GM18951 (cell line): Measurements from ENCODE around the gene TRPC1.

Source experiments
- POLR2A ChIP-seq: IDR thresholded peaks from 4 replicates; pipeline ENCODE4 v1.6.1; 2011; ENCODE audit warnings: mild to moderate bottlenecking; ENCODE audit not compliant: insufficient read length, insufficient read depth; ENCODE audit errors: extremely low read depth
- in situ Hi-C: fragments of 300-500 bp; cut with MboI; formaldehyde crosslinking; loops from one replicate; pipeline ENCODE4 v1.12.0; 2022; ENCODE audit warnings: low sequenced_read_pairs, mixed read lengths, inconsistent platforms; ENCODE audit not compliant: unreplicated experiment

The TRPC1 gene

DNA sequence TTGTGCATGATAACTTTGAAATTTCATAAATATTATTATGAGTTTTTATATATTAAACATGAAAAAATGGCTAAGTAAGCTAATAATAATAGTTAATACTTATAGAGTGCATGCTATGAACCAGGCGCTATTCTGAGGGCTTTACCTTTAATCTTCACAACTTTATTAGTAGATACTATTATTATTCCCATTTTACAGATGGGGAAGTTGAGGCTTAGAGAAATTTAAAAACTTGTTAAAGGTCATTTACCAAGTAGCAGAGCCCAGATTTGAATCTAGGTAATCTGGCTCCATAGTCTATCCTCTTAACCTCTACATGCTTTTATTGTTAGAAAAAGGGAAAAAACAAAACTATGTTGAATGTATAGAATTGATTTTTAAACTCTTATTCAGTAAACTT lies 60.4 kb downstream of the TRPC1 start:
- in situ Hi-C loops: no loop called here

DNA sequence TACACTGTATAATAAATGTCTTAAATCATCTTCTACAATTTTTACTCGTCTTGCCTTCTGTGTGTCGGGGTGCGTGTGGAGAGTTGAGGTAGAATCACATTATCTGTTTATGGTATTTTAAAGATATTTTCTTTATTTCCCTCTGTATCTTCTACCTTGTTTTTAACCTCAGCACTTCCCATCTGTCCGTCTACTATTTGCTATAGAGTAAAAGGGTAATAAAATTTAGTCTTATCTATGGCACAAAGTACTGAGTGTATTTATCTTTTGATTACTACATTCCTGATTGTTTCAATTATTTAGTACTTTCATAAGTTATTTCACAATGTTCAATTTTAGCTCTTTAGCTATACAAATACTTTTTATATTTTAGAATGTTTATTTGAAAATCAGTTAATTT lies 62.2 kb downstream of the TRPC1 start:
- in situ Hi-C loops: no loop called here
- TF ChIP-seq POLR2A: no peak

More for the DNA sequence above, 60.4 kb downstream of the TRPC1 start:
- no peak for TF ChIP-seq POLR2A

DNA sequence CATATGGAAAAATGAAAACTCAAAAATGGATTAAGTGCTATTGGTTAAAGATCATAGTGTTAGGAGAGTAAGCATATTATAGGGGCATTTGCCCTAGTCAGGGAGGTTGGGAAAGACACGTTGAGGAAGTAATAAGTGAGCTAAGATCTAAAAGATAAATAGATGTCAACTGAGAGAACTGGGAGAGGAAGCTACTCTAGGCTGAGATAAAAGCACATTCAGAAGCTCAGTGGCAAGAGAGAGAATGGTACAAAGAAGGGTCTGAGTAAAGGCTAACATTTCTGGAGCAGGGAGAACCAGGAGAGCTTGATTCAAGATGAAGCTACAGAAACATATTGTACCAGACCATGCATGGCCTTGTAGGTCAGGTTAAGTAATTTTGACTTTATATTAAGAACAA lies 63.9 kb downstream of the TRPC1 start:
- in situ Hi-C loops: no loop called here
- no peak for TF ChIP-seq POLR2A

DNA sequence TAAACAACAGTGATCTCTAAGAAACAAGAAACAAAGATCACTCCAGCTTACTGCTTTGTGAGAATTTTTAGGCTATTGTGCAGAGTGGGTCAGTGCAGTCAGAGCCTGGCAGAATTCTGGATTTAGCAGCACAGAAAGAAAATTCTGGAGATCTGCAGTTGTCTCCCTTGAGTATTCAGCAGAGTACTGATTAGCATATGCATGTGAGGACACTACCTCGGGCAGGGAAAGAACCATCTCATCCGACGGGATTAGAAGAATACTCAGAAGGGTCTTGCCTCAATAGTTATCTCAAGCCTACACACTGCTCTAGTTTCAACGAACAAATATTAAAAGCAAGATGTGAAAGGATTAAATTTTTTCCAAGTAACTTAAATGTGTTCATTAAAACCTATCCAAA lies 70.7 kb downstream of the TRPC1 start:
- in situ Hi-C loops: no loop called here
- TF ChIP-seq POLR2A: no peak

DNA sequence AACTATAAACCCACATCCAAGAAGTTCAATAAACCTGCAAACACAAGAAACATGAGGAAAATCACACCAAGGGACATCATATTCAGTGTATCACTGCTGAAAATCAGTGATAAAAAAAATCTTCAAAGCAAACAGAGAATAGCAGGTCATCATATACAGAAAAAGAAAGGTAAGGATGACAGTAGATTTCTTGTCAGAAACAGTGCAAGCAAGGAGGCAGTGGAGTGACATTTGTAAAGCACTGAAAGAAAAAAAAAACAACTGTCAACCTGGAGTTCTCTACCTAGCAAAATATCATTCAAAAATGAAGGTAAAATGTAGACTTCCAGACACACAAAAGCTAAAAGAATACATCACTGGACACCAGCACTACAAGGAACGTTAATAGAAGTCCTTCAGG lies 71.5 kb downstream of the TRPC1 start:
- TF ChIP-seq POLR2A: no peak
- in situ Hi-C loops: no loop called here

DNA sequence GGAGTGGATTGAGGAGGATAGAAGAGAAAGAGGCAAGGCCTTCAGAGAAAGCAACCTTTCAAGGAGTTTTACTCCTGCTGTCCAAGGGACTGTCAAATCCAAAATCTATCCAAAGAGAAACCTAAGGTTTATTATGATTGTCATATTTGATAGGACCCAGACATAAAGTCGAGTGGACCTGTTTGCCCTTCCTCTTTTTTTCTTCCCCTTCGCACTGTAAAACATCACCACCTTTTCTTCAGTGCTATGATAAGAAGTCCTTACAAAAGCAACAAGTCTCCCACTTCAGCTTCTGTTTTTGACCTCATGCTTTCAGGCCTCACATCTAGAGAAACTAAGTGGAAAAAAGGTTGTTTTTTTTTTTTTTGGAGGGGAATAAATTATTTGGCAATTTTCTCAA lies 73.0 kb downstream of the TRPC1 start:
- no peak for TF ChIP-seq POLR2A
- in situ Hi-C loops: no loop called here

DNA sequence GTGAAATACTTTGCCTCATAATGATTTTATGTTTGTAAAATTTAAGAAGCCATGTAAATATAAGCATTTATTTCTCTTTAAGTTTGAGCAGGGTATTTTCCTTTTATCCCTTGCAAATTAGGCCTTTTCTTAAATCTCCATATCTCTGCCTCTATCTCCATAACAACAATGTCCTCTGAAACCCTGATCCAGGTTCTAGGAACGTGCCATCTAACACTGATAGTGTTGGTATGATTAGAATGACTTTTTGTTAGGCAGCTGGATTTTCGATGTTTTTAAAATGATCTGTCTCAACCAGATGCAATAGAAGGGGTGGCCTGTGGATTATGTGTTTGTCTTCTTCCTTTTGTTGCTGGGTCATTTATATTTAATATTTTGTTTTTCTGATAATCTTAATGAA lies 77.9 kb downstream of the TRPC1 start:
- in situ Hi-C loops: no loop called here
- TF ChIP-seq POLR2A: no peak

DNA sequence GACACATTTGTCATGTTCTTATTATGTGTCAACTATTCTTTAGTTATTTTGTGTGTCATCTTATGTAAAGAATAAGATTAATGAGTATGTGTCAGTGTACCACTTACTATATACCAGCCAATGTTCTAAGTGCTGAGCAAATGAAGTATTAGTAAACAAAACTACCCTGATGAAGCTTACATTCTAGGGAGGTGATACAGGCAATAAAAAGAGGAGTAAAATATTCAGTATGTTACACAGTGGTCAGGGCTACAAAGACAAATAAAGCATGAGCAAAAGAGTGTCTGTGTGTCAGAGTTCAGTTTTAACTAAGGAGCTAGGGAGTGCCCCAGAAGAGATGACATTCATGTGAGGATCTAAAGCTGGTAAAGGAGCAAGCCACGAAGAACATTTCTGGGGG lies 79.1 kb downstream of the TRPC1 start:
- in situ Hi-C loops: no loop called here
- TF ChIP-seq POLR2A: no peak

DNA sequence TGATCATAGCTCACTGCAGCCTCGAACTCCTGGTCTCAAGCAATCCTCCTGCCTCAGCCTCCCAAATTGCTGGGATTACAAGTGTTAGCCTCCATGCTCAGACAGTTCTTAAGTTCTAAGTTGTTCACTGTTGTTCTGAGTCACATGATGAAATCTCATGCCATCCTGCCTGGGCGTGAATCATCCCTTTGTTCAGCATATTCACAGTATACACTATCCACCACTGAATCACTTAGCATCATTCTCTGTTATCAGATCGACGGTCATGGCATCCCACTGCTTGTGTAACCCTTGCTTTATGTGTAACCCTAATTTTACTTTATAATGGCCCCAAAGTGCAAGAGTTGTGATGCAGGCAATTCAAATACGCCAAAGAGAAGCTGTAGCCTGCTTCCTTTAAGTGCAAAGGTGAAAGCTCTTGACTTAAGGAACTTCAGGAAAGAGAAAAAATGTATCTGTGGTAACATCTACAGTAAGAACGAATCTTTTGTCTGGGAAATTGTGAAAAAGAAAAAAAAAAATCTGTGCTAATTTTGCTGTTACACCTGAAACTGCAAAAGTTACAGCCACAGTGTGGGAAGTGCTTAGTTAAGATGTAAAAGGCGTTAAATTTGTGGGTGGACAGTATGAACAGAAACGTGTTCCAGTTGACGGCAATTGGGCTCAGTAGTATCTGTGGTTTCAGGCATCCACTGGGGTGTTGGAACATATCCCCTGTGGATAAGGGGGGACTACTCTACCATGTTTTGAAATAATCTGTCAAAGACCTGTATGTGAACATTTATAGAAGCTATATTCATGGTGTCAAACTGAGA lies 84.5 kb downstream of the TRPC1 start:
- in situ Hi-C loops: no loop called here
- no peak for TF ChIP-seq POLR2A

DNA sequence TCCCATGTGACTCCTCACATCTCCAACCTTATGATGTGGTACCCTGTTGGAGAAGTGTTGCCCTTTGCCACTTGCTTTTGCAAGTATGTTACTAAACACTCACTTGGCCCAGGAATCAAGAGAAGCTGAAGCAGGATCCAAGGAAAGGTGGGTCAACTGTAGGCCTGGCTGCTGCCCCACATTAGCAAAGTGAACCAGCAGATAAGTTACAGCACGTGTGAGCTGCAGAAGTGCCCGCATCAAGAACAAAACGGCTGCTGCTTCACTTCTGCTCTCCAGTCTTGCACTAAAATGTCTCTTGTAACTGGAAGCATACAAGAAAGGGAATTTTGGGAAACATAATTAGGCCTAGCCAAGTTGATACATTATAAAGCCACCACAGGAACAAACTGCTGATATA lies 85.4 kb downstream of the TRPC1 start:
- no peak for TF ChIP-seq POLR2A
- in situ Hi-C loops: no loop called here

DNA sequence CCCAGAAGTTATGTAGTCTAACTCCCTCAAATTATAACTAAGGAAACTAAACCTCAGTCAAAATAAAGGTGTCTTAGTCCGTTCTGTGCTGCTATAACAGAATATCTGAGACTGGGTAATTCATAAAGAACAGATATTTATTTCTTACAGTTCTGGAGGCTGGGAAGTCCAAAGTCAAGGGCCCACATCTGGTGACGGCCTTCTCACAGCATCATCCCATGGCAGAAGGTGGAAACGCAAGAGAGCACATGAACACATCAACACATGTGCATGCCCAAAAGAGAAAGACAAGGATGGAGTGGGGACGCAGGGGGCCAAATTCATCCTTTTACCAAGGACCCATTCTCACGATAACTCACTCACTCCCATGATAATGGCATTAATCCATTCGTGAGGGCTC lies 92.0 kb downstream of the TRPC1 start:
- no peak for TF ChIP-seq POLR2A
- in situ Hi-C loops: no loop called here

DNA sequence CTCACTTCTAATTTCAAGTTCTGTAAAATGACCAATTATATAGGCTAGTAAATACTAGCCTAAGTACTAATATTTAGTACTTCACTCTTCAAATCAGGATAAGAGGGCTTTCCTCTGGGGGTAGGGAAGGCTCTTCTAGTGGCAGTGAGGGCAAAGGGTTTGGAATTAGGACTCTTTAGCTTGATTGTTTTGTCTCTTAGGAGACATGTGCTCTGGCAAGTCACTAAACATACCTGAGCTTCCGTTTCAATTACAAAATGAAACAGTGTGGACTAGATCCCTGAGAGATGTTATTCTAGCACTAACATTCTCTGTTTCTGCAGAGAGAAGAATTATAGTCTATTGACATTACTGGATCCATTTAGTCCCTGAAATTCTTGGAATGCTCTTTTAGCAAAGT lies 93.5 kb downstream of the TRPC1 start:
- TF ChIP-seq POLR2A: no peak

DNA sequence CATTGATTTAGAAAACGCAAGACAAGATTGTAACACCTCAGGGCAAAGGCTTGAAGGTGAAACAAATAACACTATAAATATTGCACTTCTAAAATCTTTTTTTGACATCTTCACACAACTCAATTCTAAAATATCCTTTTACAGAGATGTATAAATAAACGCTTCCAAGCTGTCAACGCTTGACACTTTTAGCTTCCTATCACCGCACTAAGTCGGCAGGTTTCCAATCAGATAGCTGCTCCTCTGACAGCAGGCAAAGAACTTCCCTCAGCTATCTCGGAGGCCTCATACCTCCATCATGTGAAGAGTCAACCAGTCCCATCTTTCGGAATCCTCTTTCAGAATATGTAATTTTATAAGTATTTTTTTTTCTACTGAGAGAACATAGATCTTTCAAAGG lies 94.1 kb downstream of the TRPC1 start:
- TF ChIP-seq POLR2A: no peak
- in situ Hi-C loops: no loop called here

More for the DNA sequence above, 93.5 kb downstream of the TRPC1 start:
- in situ Hi-C loops: no loop called here

DNA sequence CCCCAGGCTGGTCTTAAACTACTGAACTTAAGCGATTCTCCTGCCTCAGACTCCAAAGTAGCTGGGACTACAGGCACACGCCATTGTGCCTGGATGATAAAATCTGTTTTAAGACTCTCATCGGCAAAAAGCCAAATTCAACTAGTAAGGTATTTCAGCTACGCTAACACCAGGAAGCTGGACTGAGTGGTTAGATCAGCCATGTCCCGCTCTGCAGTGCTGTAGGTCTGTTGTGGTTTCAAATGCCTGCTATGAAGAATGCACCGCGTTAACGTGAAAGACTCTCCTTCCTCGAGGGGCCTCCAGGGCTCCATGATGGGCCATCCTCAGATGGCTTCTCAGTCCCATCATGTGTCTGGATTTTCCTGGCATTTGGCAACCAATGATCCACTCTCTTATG lies 94.8 kb downstream of the TRPC1 start:
- in situ Hi-C loops: no loop called here
- TF ChIP-seq POLR2A: no peak
